Neural cell (in vitro differentiated cells): ENCODE data around the gene FANCB. TPM values are rescaled to one million over a fixed set of nuclear protein-coding genes. Genes with fewer than 3 reads are reported as not detected.

Experiments
- H2AFZ ChIP-seq: fragments of 200-600, 300-800 bp; sonication (generic), shearing (Covaris generic); 2 replicates; pipeline ENCODE4 v1.6.0; 2014; ENCODE audit warnings: low read depth, mild to moderate bottlenecking, antibody characterized with exemption, low read length, moderate library complexity
- H3F3A ChIP-seq: fragments of 200-600 bp; shearing (Covaris generic); 2 replicates; pipeline ENCODE4 v1.6.1; 2016; ENCODE audit warnings: mild to moderate bottlenecking, moderate library complexity, mixed read lengths, antibody characterized with exemption, low read length; ENCODE audit not compliant: insufficient read depth, poor library complexity, severe bottlenecking
- H3K27ac ChIP-seq: fragments of 200-600, 300-800 bp; sonication (generic), shearing (Covaris generic); 2 replicates; pipeline ENCODE4 v1.5.1; 2014; ENCODE audit warnings: mild to moderate bottlenecking, low read length, moderate library complexity
- H3K27me3 ChIP-seq: fragments of 300-800, 200-600 bp; sonication (generic), shearing (Covaris generic); 2 replicates; pipeline ENCODE4 v1.6.0; 2014; ENCODE audit warnings: mild to moderate bottlenecking, low read depth, low read length, moderate library complexity; ENCODE audit not compliant: insufficient read depth
- H3K36me3 ChIP-seq: fragments of 300-800, 200-600 bp; sonication (generic), shearing (Covaris generic); 2 replicates; pipeline ENCODE4 v1.5.1; 2014; ENCODE audit warnings: mild to moderate bottlenecking, antibody characterized with exemption, low read length, moderate library complexity; ENCODE audit not compliant: insufficient read depth
- H3K4me2 ChIP-seq: fragments of 300-800, 200-600 bp; sonication (generic), shearing (Covaris generic); 2 replicates; pipeline ENCODE4 v1.6.0; 2014; ENCODE audit warnings: mild to moderate bottlenecking, low read length
- H3K4me3 ChIP-seq: fragments of 300-800, 200-600 bp; sonication (generic), shearing (Covaris generic); 2 replicates; pipeline ENCODE4 v1.5.1; 2014; ENCODE audit warnings: mild to moderate bottlenecking, low read length, moderate library complexity
- H3K79me2 ChIP-seq: fragments of 200-600 bp; shearing (Covaris generic); replicated peaks from 2 replicates; pipeline ENCODE4 v1.6.0; 2014; ENCODE audit warnings: mild to moderate bottlenecking, low read length, moderate library complexity; ENCODE audit not compliant: insufficient read depth
- H3K9ac ChIP-seq: fragments of 300-800, 200-600 bp; sonication (generic), shearing (Covaris generic); 2 replicates; pipeline ENCODE4 v1.6.1; 2016; ENCODE audit warnings: mild to moderate bottlenecking, low read length, mixed read lengths
- H3K9me2 ChIP-seq: fragments of 200-600 bp; shearing (Covaris generic); 2 replicates; pipeline ENCODE4 v1.6.1; 2016; ENCODE audit warnings: mild to moderate bottlenecking, low read length, mixed read lengths; ENCODE audit not compliant: insufficient read depth
- H3K9me3 ChIP-seq: fragments of 200-600, 300-800 bp; sonication (generic), shearing (Covaris generic); 2 replicates; pipeline ENCODE4 v1.6.1; 2016; ENCODE audit warnings: mild to moderate bottlenecking, mixed run types, low read length, moderate library complexity, mixed read lengths
- H4K20me1 ChIP-seq: fragments of 200-600 bp; shearing (Covaris generic); 2 replicates; pipeline ENCODE4 v1.6.1; 2016; ENCODE audit warnings: mild to moderate bottlenecking, mixed run types; ENCODE audit not compliant: insufficient read depth
- EP300 ChIP-seq: fragments of 450-650 bp; conservative IDR thresholded peaks from 2 replicates; pipeline ENCODE4 v1.6.1; 2014; ENCODE audit warnings: antibody characterized with exemption, mild to moderate bottlenecking, moderate library complexity; ENCODE audit not compliant: poor library complexity, severe bottlenecking
- EZH2 ChIP-seq: fragments of 200-600, 300-800 bp; shearing (Covaris generic), sonication (generic); IDR thresholded peaks from 2 replicates; pipeline ENCODE4 v1.6.1; 2014; ENCODE audit warnings: antibody characterized with exemption, low read length, borderline replicate concordance, mild to moderate bottlenecking; ENCODE audit not compliant: insufficient read depth, poor library complexity, severe bottlenecking
- MXI1 ChIP-seq: fragments of 450-650 bp; conservative IDR thresholded peaks from 2 replicates; pipeline ENCODE4 v1.6.1; 2014; ENCODE audit warnings: antibody characterized with exemption, mild to moderate bottlenecking; ENCODE audit not compliant: poor library complexity, severe bottlenecking
- POLR2AphosphoS5 ChIP-seq: IDR thresholded peaks from 2 replicates; pipeline ENCODE4 v1.6.1; 2012
- RAD21 ChIP-seq: fragments of 450-650 bp; conservative IDR thresholded peaks from 2 replicates; pipeline ENCODE4 v1.6.1; 2014; ENCODE audit warnings: antibody characterized with exemption, mild to moderate bottlenecking, moderate library complexity
- SMC3 ChIP-seq: fragments of 450-650 bp; conservative IDR thresholded peaks from 2 replicates; pipeline ENCODE4 v1.6.1; 2014; ENCODE audit warnings: antibody characterized with exemption, mild to moderate bottlenecking, moderate library complexity; ENCODE audit not compliant: poor library complexity
- TAF1 ChIP-seq: IDR thresholded peaks from 2 replicates; pipeline ENCODE4 v1.6.1; 2012; ENCODE audit warnings: low read depth
- polyA minus RNA-seq: library from RNA; depleted of rRNA, polyadenylated mRNA; stranded (reverse); fragments of >200 nt; gene quantifications from 2 replicates; pipeline ENCODE4 v1.2.3, GENCODE V29; 2014
- polyA plus RNA-seq: library from polyadenylated mRNA; depleted of rRNA; stranded (reverse); fragments of >200 nt; gene quantifications from 2 replicates; pipeline ENCODE4 v1.2.3, GENCODE V29; 2014
- TF ChIP-seq, protein P1 (sequence below): fragments of 450-650 bp; IDR thresholded peaks from 2 replicates; pipeline ENCODE4 v1.5.1; 2014; ENCODE audit warnings: antibody characterized with exemption, mild to moderate bottlenecking, moderate library complexity; ENCODE audit not compliant: poor library complexity, severe bottlenecking
- TF ChIP-seq, protein P2 (sequence below): IDR thresholded peaks from 2 replicates; pipeline ENCODE4 v1.6.1; 2012; ENCODE audit warnings: borderline replicate concordance

The FANCB gene
- 0.17 and 0.40 TPM in 2 replicates for polyA plus RNA-seq
- 4.3 and 4.4 TPM in 2 replicates for polyA minus RNA-seq

DNA sequence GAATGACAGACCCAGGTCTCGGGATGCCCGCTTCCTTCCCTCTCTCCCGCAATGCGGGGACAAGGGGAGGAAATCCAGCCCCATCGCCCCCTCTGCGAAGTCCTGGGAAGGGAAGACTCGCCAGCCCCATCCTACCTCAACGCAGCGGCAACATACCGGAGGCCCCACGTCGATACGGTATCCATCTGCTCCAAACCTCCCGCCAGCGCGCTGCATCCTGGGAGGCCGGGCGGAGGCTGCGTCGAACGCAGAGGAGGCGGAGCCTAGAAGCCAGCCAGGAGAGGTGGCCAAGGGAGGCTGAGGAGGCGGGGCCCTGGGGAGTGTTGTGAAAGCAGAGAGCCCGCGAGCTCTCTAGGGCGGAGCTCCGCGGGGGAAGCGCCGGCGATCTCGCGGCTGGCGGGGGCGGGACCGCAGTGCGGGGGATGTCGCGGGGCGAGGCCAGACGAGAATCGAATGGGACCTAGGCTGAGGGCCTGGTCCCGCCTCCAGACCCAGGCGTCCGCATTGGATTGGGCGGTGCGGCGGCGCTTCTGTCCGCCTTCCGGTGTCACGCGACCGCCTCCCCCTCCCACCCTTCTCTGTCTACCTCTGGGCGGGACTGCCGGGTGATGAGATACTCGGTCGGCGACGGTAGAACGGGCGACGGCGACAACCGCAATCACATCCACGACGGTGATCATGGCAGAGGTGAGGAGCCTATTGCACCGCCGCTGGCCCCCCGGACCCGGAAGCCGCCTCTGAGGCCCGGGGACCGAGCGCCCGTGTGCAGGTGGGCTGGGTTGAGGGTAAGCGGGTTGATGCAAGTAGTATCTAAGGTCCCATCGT, at the start of gene FANCB, which contains the start of gene MOSPD2:
FANCB (minus strand) TSS at position 219 of the 825 bp plus-strand sequence. CDS start 7,559 bp downstream, outside the sequence.
MOSPD2 (plus strand) TSS at position 571 of the 825 bp plus-strand sequence; CDS start at position 679, 108 bp downstream.
- TF ChIP-seq MXI1 (peak; percentile 97), RAD21 (peak; percentile 23), TAF1 (no peak), POLR2AphosphoS5 (peak; percentile 56)
- Histone ChIP-seq H3K79me2 (no peaks in the 10 kb centered on the region), H3K4me3 (peak within 1 kb of the TSS; percentile 80), H3K36me3 (no peaks in the 10 kb centered on the region), H4K20me1 (no peaks in the 10 kb centered on the region), H2AFZ (no peak within 1 kb of the TSS), H3K9ac (peak within 1 kb of the TSS; percentile 70), H3K9me2 (no peaks in the 10 kb centered on the region), H3K27ac (peak within 1 kb of the TSS; percentile 55), H3F3A (no peaks in the 10 kb centered on the region), H3K9me3 (no peaks in the 10 kb centered on the region), H3K27me3 (no peaks in the 10 kb centered on the region), H3K4me2 (peak within 1 kb of the TSS; percentile 39)

DNA sequence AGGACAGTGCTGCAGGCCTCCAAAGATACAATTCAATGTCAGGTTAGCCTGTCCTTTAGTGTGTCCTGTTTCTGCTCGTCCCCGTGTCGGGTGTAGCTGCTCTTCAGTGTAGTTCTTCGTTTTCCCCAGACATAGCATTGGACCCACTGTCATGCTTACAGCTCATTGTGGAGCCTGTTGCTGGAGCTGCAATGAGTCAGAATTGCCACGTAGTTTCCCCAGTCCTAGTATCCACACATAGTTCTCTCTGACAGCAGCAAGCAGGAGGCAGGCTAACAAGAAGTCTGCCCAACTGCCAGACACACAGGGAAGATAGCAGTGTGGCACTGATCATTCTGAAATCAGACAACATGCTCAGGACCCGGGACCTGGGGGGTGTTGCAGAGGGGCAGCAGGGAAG, 49.6 kb upstream of the FANCB start:
- no peaks in the 10 kb centered on the region for H4K20me1 ChIP-seq
- no peaks in the 10 kb centered on the region for H3K27me3 ChIP-seq
- no peak overlapping the region for H2AFZ ChIP-seq
- no peak overlapping the region for H3K27ac ChIP-seq
- H3K4me3 ChIP-seq = no peak overlapping the region
- H3K9ac ChIP-seq = no peak overlapping the region
- no peaks in the 10 kb centered on the region for H3K36me3 ChIP-seq
- H3K4me2 ChIP-seq = no peak overlapping the region
- no peaks in the 10 kb centered on the region for H3K79me2 ChIP-seq
- H3K9me2 ChIP-seq = no peaks in the 10 kb centered on the region
- no peaks in the 10 kb centered on the region for H3K9me3 ChIP-seq
- H3F3A ChIP-seq = no peaks in the 10 kb centered on the region
- TF ChIP-seq POLR2AphosphoS5 (no peak), TAF1 (no peak), EP300 (no peak), SMC3 (no peak), EZH2 (no peak), RAD21 (no peak), MXI1 (no peak)
- TF ChIP-seq, protein P1, sequence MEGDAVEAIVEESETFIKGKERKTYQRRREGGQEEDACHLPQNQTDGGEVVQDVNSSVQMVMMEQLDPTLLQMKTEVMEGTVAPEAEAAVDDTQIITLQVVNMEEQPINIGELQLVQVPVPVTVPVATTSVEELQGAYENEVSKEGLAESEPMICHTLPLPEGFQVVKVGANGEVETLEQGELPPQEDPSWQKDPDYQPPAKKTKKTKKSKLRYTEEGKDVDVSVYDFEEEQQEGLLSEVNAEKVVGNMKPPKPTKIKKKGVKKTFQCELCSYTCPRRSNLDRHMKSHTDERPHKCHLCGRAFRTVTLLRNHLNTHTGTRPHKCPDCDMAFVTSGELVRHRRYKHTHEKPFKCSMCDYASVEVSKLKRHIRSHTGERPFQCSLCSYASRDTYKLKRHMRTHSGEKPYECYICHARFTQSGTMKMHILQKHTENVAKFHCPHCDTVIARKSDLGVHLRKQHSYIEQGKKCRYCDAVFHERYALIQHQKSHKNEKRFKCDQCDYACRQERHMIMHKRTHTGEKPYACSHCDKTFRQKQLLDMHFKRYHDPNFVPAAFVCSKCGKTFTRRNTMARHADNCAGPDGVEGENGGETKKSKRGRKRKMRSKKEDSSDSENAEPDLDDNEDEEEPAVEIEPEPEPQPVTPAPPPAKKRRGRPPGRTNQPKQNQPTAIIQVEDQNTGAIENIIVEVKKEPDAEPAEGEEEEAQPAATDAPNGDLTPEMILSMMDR = no peak
- TF ChIP-seq, protein P2, sequence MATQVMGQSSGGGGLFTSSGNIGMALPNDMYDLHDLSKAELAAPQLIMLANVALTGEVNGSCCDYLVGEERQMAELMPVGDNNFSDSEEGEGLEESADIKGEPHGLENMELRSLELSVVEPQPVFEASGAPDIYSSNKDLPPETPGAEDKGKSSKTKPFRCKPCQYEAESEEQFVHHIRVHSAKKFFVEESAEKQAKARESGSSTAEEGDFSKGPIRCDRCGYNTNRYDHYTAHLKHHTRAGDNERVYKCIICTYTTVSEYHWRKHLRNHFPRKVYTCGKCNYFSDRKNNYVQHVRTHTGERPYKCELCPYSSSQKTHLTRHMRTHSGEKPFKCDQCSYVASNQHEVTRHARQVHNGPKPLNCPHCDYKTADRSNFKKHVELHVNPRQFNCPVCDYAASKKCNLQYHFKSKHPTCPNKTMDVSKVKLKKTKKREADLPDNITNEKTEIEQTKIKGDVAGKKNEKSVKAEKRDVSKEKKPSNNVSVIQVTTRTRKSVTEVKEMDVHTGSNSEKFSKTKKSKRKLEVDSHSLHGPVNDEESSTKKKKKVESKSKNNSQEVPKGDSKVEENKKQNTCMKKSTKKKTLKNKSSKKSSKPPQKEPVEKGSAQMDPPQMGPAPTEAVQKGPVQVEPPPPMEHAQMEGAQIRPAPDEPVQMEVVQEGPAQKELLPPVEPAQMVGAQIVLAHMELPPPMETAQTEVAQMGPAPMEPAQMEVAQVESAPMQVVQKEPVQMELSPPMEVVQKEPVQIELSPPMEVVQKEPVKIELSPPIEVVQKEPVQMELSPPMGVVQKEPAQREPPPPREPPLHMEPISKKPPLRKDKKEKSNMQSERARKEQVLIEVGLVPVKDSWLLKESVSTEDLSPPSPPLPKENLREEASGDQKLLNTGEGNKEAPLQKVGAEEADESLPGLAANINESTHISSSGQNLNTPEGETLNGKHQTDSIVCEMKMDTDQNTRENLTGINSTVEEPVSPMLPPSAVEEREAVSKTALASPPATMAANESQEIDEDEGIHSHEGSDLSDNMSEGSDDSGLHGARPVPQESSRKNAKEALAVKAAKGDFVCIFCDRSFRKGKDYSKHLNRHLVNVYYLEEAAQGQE = no peak
